HFFc6 (cell line): ENCODE measurements around the gene SPRR3. TPM values are rescaled to one million over a fixed set of nuclear protein-coding genes. Genes with fewer than 3 reads are reported as not detected.

ENCODE experiments used
- DNase-seq: peaks from one replicate; pipeline ENCODE4 v3.0.0-alpha.2; 2018
- H3K27ac Mint-ChIP-seq: 2 replicates; pipeline ENCODE4 v1.8.0; 2020; ENCODE audit warnings: mild to moderate bottlenecking, mixed read lengths
- H3K27me3 Mint-ChIP-seq: 2 replicates; pipeline ENCODE4 v1.8.0; 2021; ENCODE audit warnings: mild to moderate bottlenecking, moderate library complexity, mixed read lengths; ENCODE audit not compliant: insufficient read depth
- H3K36me3 Mint-ChIP-seq: 2 replicates; pipeline ENCODE4 v1.8.0; 2021; ENCODE audit warnings: low read depth, mixed read lengths
- H3K4me1 Mint-ChIP-seq: 2 replicates; pipeline ENCODE4 v1.8.0; 2020; ENCODE audit warnings: low read depth, mixed read lengths
- H3K4me3 Mint-ChIP-seq: 2 replicates; pipeline ENCODE4 v1.8.0; 2020; ENCODE audit warnings: mild to moderate bottlenecking, moderate library complexity, mixed read lengths
- H3K9me3 Mint-ChIP-seq: 2 replicates; pipeline ENCODE4 v1.8.0; 2020; ENCODE audit warnings: mild to moderate bottlenecking, mixed read lengths
- total RNA-seq, 6 experiments: library from RNA; stranded (reverse); fragmentation: NEBNext Ultra II Directional; extraction: Animal tissue kit (Norgen Biotek cat#: 25700); gene quantifications; 2 replicates in 1 of 6; 3 replicates in 5 of 6; pipeline ENCODE4 v1.2.3, GENCODE V29; 2021
- TF ChIP-seq, protein P1 (sequence below): fragments of 200-600 bp; sonication (generic); IDR thresholded peaks from 2 replicates; pipeline ENCODE4 v1.5.0; 2021; ENCODE audit warnings: antibody characterized with exemption, mild to moderate bottlenecking

The SPRR3 gene
- total RNA-seq, 6 experiments from 2014 or later: not detected

DNA sequence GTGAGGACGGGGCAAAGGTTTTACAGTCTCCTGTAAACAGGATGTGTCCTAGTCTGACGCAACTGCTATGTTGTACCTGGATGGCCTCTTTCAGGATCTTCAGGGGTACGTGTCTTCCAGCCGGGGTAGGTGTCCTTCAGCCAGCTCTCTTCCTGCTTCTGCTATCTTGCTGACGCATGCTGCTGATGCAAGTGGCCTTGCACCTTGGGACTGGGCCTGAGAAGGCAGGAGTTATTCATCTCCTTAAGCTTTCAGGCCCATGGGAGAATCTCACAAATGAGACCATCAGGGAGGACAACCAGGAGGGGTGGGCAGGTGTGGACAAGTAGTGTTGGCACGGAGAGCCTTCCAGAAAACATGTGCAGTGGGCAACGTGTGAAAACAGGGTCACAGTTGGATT is 21.6 kb downstream of the SPRR3 start:
- no peak for DNase-seq
- no peak overlapping the region for H3K4me3 Mint-ChIP-seq
- no peaks in the 10 kb centered on the region; the same call in 1 of the 2 replicates for H3K27me3 Mint-ChIP-seq
- TF ChIP-seq, protein P1, sequence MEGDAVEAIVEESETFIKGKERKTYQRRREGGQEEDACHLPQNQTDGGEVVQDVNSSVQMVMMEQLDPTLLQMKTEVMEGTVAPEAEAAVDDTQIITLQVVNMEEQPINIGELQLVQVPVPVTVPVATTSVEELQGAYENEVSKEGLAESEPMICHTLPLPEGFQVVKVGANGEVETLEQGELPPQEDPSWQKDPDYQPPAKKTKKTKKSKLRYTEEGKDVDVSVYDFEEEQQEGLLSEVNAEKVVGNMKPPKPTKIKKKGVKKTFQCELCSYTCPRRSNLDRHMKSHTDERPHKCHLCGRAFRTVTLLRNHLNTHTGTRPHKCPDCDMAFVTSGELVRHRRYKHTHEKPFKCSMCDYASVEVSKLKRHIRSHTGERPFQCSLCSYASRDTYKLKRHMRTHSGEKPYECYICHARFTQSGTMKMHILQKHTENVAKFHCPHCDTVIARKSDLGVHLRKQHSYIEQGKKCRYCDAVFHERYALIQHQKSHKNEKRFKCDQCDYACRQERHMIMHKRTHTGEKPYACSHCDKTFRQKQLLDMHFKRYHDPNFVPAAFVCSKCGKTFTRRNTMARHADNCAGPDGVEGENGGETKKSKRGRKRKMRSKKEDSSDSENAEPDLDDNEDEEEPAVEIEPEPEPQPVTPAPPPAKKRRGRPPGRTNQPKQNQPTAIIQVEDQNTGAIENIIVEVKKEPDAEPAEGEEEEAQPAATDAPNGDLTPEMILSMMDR: no peak
- H3K4me1 Mint-ChIP-seq: no peaks in the 10 kb centered on the region
- H3K9me3 Mint-ChIP-seq: peaks cover 8% of the 10 kb centered on the region; the same call in 1 of the 2 replicates
- no peak overlapping the region for H3K27ac Mint-ChIP-seq
- no peaks in the 10 kb centered on the region for H3K36me3 Mint-ChIP-seq

DNA sequence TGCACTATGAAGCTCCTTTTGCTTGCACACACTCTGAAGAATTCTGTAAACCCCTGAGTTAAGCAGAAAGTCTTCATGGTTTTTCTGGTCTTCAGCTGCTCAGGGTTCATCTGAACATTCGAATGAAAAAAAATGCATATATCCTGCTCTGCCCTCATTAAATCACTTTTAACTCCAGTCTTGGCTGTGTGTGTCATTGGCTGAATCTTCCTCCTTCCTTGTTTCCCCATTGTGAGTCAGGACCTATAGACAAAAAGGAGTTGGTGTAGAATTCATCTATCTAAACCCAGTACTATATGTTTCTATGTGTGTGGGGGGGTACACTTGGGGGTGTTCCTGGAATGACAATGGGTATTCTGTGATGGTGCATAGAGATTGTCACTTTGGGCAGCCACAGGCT is 22.9 kb downstream of the SPRR3 start:
- Mint-ChIP-seq H3K4me3 (no peak overlapping the region), H3K27me3 (no peaks in the 10 kb centered on the region; the same call in none of the 2 replicates), H3K4me1 (no peaks in the 10 kb centered on the region), H3K36me3 (no peaks in the 10 kb centered on the region), H3K9me3 (peaks cover 15% of the 10 kb centered on the region; the same call in 1 of the 2 replicates), H3K27ac (no peak overlapping the region)
- DNase-seq: no peak
- TF ChIP-seq, protein P1: no peak

DNA sequence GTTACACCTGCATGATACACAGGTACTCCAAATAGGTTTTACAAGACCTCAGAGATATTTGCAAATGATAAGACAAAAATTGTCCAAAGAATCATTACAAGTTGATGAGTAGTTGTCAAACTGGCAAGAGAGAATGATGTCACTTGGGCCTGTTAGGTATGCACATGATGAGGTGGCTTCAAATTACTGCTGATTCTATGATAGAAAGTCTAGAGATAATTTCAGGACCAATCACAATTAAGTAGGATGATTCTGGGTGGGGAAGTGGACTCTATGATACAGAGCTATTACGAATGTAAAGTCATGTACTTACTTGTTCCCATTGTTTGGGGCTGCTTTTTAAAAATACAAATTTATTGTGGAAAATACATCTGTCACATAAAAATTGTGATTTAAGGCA is 24.2 kb downstream of the SPRR3 start:
- Mint-ChIP-seq H3K27ac (no peak overlapping the region), H3K4me1 (no peaks in the 10 kb centered on the region), H3K36me3 (no peaks in the 10 kb centered on the region), H3K9me3 (peaks cover 16% of the 10 kb centered on the region; the same call in 1 of the 2 replicates), H3K4me3 (no peak overlapping the region), H3K27me3 (no peaks in the 10 kb centered on the region; the same call in none of the 2 replicates)
- TF ChIP-seq, protein P1: no peak
- DNase-seq: no peak

DNA sequence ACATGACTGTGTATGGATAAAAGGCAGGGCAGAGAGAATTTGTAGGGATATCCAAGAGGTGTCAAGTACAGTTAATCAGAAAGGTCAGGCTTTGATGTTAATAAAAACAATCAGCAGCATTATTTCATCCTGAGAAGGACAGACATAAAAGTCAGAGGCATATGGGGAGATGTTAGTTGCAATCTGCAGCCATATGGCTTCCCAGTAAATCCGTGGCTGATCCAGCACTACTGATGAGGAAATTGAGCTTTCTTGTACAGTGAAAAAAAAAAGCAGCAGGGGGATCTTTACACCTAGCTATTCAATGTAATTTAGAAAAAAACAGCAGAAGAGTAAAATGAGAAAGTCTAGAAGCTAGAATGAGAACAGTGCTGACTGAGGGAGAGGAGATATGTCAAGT is 27.2 kb downstream of the SPRR3 start:
- H3K4me3 Mint-ChIP-seq: no peak overlapping the region
- H3K4me1 Mint-ChIP-seq: no peaks in the 10 kb centered on the region; the same call in 1 of the 2 replicates
- H3K36me3 Mint-ChIP-seq: no peaks in the 10 kb centered on the region
- no peak overlapping the region for H3K27ac Mint-ChIP-seq
- peaks cover 17% of the 10 kb centered on the region; the same call in 1 of the 2 replicates for H3K9me3 Mint-ChIP-seq
- DNase-seq: no peak
- TF ChIP-seq, protein P1: no peak
- H3K27me3 Mint-ChIP-seq: no peaks in the 10 kb centered on the region; the same call in none of the 2 replicates

DNA sequence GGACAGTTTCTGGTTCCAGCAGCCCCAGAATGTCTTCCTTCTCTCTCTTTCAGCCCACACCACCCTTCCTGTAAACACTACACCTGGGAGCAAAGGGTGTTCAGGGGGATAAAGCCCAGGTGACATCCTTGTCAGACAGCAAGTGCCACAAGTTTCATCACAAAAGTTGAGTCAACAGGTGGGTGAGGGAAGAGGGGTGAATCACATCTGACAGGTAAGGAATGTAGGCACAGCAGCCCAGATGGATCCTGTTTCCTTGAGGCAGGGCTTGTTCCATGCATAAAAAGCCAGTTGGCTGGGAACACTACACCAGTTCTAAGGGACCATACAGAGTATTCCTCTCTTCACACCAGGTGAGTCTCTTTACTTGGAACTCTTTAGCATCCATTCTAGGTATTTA is 29.3 kb downstream of the SPRR3 start, which contains the start of gene SPRR1B:
Gene SPRR1B, plus strand, starts transcription at position 309 of the 400 bp plus-strand sequence. CDS start 1,143 bp downstream, outside the sequence.
- Mint-ChIP-seq H3K4me3 (no peak within 1 kb of the TSS), H3K36me3 (no peaks in the 10 kb centered on the region), H3K27ac (no peak within 1 kb of the TSS), H3K9me3 (peaks cover 17% of the 10 kb centered on the region; the same call in 1 of the 2 replicates), H3K4me1 (no peaks in the 10 kb centered on the region; the same call in 1 of the 2 replicates), H3K27me3 (no peaks in the 10 kb centered on the region; the same call in 1 of the 2 replicates)
- TF ChIP-seq, protein P1: no peak
- no peak for DNase-seq
